Activated CD4-positive, CD25-positive, alpha-beta regulatory T cell treated with anti-CD3 and anti-CD28 coated beads, Interleukin-2, amount 50 U/mL, for 16 hours (primary cell): Measurements from ENCODE around the gene ACTR3.

Source experiments
- DNase-seq: peaks from one replicate; pipeline ENCODE4 v3.0.0-alpha.2; 2020; ENCODE audit warnings: low read depth, low spot score

The ACTR3 gene

GRCh38 chr2:113965644-113966043 is 75.8 kb downstream of the ACTR3 start:
- DNase-seq = no peak

- DNase-seq = no peak
These were observed 76.3 kb downstream of the ACTR3 start for GRCh38 chr2:113966171-113966570.

GRCh38 chr2:113966832-113967231 is 76.9 kb downstream of the ACTR3 start:
- DNase-seq = no peak

- DNase-seq = no peak
These were observed 77.4 kb downstream of the ACTR3 start for GRCh38 chr2:113967272-113967671.

DNA sequence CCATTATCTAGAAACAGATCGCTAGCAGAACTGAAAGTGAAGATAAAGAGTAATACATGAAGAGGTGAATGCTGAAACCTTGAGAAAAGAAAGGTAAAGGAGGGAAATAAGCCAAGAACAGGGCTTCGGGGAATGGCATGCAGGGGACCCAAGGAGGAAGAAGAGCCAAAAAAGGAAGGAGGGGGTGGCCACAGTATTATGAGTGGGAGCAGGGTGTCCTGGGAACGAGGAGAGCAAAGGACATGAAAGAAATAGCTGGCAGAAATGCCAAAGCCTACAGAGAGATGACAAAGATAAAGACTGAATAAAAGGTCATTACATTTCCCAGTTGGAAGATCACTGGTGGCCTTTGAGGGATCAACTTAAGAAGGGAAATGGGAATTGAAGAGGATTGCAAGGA is 82.9 kb downstream of the ACTR3 start:
- DNase-seq = no peak

DNA sequence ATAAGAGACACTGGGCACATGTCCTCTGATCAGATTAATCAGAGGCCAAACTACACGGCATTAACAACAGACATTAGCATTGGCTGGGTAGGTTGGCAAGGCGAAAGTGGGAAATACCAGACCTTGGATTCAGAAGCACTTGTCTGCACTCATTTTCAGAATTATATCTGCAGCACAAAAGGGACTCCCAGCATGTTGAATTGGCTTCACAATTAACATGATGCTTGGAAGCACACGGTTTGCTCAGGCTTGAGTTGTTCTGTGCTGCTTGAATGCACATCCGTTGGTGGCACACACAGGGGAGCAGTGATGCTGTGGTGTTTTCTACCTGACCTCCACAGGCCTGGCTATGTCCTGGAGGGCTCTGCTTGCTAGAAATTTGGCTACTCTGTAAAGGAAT is 83.9 kb downstream of the ACTR3 start:
- no peak for DNase-seq

DNA sequence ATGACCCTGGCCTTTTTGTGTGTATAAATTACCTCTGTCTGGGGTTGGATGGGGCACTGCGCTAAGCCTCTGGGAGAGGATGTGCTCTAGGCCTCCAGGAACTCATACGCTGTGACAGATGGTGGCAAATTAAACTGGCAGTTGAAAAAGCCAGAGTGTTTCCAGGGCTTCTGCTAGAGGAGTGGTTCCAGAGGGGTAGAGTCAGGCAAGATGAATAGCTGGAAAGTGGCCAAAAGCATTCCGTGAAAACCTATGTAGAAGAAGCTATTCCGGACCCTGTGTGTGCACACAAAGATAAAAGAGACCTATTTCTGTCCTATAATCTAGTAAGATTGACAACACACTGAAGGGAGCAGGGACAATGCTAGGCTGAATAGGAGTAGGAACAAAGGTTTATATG is 84.8 kb downstream of the ACTR3 start:
- no peak for DNase-seq

GRCh38 chr2:113976277-113976928 is 86.5 kb downstream of the ACTR3 start:
- DNase-seq = no peak

DNA sequence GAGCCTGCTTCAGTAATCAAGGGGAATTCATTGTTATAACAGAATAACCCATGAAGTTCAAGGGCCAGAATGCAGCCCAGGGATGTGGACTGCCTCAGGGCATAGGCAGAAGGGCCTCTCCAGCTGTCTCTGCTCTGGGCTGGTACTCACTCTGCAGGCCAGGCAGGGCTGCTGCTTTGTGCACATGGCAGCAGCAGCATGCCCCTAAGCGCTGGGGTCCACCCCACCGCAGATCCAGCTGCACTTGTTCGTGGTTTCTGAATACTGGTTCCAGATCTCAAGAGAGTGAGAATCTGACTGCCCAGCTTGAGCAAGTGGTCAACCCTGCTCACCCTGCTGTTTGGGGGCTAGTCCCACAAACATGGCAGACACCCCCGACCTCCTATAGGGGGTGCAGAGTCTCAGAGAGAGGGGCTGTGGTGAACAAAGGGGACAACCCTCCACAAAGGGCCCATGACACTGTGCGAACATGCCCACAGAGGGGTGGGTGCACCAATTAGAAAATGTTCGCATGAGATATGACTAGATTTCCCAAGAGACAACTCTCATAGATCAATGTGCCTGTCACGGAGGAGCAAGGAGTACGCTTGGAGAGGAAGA is 87.3 kb downstream of the ACTR3 start:
- DNase-seq = no peak

- no peak for DNase-seq
These were observed 88.0 kb downstream of the ACTR3 start for GRCh38 chr2:113977660-113978523.

- DNase-seq = no peak
These were observed 88.8 kb downstream of the ACTR3 start for GRCh38 chr2:113978524-113979190.

DNA sequence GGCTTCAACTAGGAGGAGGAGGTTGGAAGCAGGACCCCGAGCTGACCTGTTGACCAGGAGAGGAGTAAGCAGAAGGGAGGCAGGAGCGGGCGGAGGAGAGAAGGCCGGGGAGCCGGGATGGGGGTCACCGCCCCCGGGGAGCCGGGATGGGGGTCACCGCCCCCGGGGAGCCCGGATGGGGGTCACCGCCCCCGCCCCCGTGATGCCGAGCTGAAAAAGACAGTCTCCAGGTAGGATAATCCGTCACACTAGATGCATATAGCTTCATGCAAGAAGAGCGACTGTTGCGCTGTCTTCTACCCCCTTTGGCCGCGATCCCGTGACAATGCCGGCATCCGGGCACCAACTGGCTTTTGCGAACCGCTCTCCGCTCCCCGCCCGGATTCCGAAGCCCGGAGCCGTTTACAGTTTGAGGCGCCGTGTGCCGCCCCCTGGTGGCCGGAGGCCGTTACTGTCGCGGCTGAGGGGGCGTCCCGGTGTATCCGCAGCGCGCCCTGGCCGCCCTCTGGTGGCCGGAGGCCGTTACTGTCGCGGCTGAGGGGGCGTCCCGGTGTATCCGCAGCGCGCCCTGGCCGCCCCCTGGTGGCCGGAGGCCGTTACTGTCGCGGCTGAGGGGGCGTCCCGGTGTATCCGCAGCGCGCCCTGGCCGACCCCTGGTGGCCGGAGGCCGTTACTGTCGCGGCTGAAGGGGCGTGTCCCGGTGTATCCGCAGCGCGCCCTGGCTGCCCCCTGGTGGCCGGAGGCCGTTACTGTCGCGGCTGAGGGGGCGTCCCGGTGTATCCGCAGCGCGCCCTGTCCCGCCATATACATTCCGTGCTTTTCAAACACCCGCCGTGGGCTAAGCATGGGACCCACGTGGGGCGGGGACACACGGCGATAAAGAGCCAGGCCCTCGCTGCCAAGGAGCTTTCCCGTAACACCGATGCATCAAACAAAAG is 89.6 kb downstream of the ACTR3 start:
- peak; percentile 36 for DNase-seq

DNA sequence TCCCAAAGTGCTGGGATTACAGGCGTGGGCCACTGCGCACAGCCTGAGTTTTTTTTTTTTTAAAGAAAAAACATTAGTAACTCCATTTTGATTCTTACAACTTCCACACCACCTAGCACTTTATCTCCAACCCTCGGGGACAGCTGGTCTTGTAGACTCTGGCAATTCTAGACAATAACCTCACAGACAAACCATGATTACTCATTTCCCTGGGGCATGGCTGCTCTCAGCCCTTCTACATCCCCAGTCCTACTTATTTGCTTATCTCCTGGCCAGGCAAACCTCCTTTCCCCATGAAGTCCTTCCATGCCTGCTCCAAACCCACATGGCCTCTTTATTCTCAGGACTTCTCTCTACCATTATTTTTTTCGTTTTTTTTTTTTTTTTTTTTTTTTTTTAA is 91.1 kb downstream of the ACTR3 start:
- no peak for DNase-seq

DNA sequence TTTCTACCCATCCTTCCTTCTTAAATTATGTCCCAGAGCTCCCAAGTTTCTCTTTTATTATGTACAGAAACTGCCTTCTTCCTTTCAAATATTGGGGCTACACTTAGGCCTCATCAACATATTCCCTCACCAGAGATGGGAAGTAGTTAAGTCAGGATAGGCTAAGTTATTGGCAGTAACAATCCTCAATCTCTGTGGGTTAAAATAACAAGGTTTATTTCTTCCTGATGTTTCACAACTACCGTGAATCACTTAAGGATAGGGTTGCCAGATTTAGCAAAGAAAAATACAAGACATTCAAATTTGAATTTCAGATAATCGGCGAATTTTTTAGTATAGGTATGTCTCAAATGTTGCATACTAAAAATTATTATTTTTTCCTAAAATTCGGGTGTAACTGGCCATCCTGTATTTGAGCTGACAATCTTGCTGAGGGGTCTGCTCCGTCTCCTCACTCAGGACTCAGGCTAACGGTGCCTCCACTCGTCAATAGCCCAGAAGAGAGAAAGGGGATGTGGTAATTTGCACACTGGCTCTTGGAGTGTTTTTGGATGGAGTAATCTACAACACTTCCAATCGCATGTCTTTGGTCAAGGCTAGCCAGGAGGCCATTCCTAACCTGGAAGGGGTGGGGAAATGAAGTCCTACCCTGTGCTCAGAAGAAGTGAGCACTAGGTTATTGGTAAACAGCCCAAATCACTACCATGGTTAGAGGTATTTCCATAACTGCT is 91.7 kb downstream of the ACTR3 start:
- DNase-seq = no peak

DNA sequence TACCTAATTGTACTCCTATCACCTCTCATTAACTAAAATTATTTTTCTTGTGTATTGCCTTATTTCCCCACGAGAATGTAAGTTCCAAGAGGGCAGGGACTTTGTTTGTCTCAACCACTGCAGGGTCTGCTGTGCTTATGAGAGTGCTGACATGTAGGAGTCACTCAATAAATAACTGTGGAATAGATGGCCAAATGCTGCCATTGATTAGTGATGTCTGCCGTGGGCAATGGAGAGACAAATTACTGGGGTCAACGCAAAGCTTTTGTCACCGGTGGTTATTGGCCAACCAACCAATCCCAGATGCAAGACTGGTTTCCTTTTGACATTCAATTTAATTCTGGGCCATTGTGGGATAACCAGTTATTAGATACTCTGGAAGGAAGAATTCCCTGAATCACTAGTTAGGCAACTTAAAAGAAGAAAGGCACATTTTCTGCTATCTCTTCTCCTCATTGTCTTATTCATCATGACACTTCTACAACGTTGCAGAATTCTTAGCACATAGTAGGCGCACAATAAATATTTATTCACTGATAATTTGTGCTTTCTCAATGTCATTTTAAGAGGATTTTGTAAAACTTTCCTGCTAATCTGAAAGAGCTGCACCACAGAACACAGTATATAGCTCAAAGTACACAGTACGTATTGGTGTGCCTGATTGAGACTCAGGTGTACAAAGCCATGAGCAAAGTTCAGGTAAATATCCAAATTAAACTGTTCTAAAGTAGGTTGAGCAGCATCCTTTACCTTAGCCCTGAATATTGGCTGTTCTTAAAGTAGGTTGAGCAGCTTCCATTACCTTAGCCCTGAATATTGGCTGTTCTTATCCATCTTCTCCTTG is 95.9 kb downstream of the ACTR3 start:
- DNase-seq = no peak

DNA sequence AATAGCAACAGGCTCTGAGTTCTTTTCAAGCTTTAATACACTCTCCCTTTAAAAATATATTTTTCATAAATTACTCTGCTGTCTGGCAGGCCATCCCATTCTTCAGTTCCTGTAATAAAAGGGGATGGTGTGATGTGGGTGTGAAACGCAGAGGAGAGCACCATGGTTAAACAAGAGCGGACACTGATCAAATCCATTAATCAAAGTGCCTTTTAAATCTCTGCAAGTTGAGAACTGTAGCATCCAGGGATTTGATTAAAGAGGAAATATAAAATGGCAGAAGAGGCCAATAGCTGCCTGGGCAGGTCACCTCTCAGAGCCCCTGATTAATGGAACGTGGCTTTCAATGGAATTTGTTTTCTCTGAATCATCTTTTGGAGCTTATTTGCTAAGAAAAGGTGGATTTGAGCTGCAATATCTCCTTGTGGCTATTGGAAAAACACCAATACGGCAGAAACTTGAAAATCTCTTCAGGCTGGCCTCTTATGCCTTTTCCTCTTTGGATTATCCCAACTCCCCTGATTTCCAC is 96.9 kb downstream of the ACTR3 start:
- DNase-seq = no peak

DNA sequence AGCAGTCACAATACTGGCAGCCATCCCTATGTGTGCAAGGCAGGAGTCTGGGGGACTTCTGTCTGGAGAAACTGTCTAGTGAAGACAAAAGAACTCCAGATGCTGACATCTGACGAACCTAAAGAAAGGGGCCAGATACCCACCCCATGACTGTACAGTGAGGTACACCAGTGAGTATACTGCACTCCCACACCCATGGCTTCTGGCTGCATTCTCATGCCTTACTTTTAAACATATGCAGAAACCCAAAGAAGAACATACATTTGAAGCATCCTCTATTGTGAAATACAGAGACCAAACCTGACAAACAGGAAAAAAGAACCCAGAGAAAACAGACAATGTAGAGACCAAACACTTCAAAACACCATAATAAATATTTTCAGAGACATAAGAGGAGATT is 102.2 kb downstream of the ACTR3 start:
- DNase-seq = no peak

- DNase-seq = no peak
These were observed 107.0 kb downstream of the ACTR3 start for GRCh38 chr2:113996671-113997594.
